Endothelial cell of umbilical vein (primary cell): ENCODE data around the gene RPRD2. TPM values are rescaled to one million over a fixed set of nuclear protein-coding genes. Genes with fewer than 3 reads are reported as not detected.

Source experiments
- BruUV-seq: library from RNA; stranded (reverse); fragments of 400-500 nt; replicated peaks from 2 replicates; lab custom pipeline; 2021; lab: Mats Ljungman, UMichigan
- CTCF ChIA-PET: fragments of 300-600, 350-600 bp; sonication (Branson Sonifier 250); formaldehyde crosslinking; loops from one replicate; lab custom pipeline; 2021; ENCODE audit warnings: antibody characterized with exemption, inconsistent platforms; lab: Charles Lee
- POLR2A ChIA-PET: fragments of 300-600, 350-600 bp; sonication (Branson Sonifier 250); formaldehyde crosslinking; loops from one replicate; lab custom pipeline; 2021; ENCODE audit warnings: antibody characterized with exemption, inconsistent platforms; lab: Charles Lee
- DNase-seq: peaks from one replicate; pipeline ENCODE4 v3.0.0-alpha.2; 2011; ENCODE audit warnings: low read depth, low spot score
- FAIRE-seq: peaks from 2 replicates; lab custom pipeline; 2011; peaks lifted over from hg19 to GRCh38; lab: Jason Lieb, UNC
- H2AFZ ChIP-seq: 2 replicates; pipeline ENCODE4 v1.6.0; 2012; ENCODE audit warnings: low read depth, low read length, control low read depth, inconsistent platforms
- H3K27ac ChIP-seq: 2 replicates; pipeline ENCODE4 v1.5.1; 2011; ENCODE audit warnings: low read depth, mild to moderate bottlenecking, control low read depth, low read length, moderate library complexity; ENCODE audit not compliant: insufficient read depth
- H3K27me3 ChIP-seq, 2 experiments: 2 replicates each; pipeline versions ENCODE4 v1.6.0 to v1.6.1; 2011; ENCODE audit warnings: low read length in 2 of 2, mixed read lengths in 1 of 2; ENCODE audit not compliant: control insufficient read depth in 2 of 2, insufficient read depth in 2 of 2
- H3K36me3 ChIP-seq, 2 experiments: 2 replicates in 1 of 2; 3 replicates in 1 of 2; pipeline ENCODE4 v1.5.1; 2011; ENCODE audit warnings: low read length in 2 of 2, mild to moderate bottlenecking in 1 of 2, moderate library complexity in 1 of 2; ENCODE audit not compliant: control insufficient read depth in 2 of 2, insufficient read depth in 2 of 2; ENCODE audit errors: extremely low read depth in 1 of 2
- H3K4me1 ChIP-seq: 3 replicates; pipeline ENCODE4 v1.5.1; 2011; ENCODE audit warnings: mild to moderate bottlenecking, low read length; ENCODE audit not compliant: control insufficient read depth, insufficient read depth; ENCODE audit errors: extremely low read depth
- H3K4me2 ChIP-seq: 2 replicates; pipeline ENCODE4 v1.6.1; 2011; ENCODE audit warnings: low read length, control low read depth, mixed read lengths; ENCODE audit not compliant: insufficient read depth
- H3K4me3 ChIP-seq, 3 experiments: fragments of 200-600 bp in 1 of 3; sonication (generic), shearing (Covaris generic) in 1 of 3; replicated peaks in 1 of 3; 2 replicates each; pipeline ENCODE4 v1.5.1; 2011 to 2016; ENCODE audit warnings: control low read depth in 3 of 3, low read length in 3 of 3, mild to moderate bottlenecking in 2 of 3, inconsistent platforms in 1 of 3, low read depth in 1 of 3, moderate library complexity in 1 of 3; ENCODE audit not compliant: insufficient read depth in 1 of 3
- H3K79me2 ChIP-seq: 2 replicates; pipeline ENCODE4 v1.6.0; 2012; ENCODE audit warnings: low read length, inconsistent platforms; ENCODE audit not compliant: control insufficient read depth, insufficient read depth
- H3K9ac ChIP-seq: replicated peaks from 2 replicates; pipeline ENCODE3; 2011; ENCODE audit warnings: low read length, control low read depth; ENCODE audit not compliant: insufficient read depth; ENCODE audit errors: extremely low read depth
- H3K9me1 ChIP-seq: replicated peaks from 3 replicates; pipeline ENCODE4 v1.6.0; 2011; ENCODE audit warnings: mild to moderate bottlenecking, low read length; ENCODE audit not compliant: control insufficient read depth, insufficient read depth; ENCODE audit errors: extremely low read depth
- H3K9me3 ChIP-seq: replicated peaks from 2 replicates; pipeline ENCODE4 v1.5.1; 2012; ENCODE audit warnings: low read length, inconsistent platforms; ENCODE audit not compliant: control insufficient read depth, insufficient read depth
- H4K20me1 ChIP-seq: replicated peaks from 2 replicates; pipeline ENCODE3; 2011; ENCODE audit warnings: mild to moderate bottlenecking, low read length; ENCODE audit not compliant: control insufficient read depth, insufficient read depth; ENCODE audit errors: extremely low read depth
- EZH2 ChIP-seq: IDR thresholded peaks from 2 replicates; pipeline ENCODE4 v1.6.1; 2012; ENCODE audit warnings: borderline replicate concordance, low read depth, mild to moderate bottlenecking, moderate library complexity, low read length, inconsistent platforms; ENCODE audit not compliant: severe bottlenecking
- FOS ChIP-seq: IDR thresholded peaks from 2 replicates; pipeline ENCODE4 v1.6.1; 2011; ENCODE audit warnings: mild to moderate bottlenecking, low read length, moderate library complexity, borderline replicate concordance; ENCODE audit not compliant: insufficient read depth
- GATA2 ChIP-seq: IDR thresholded peaks from 2 replicates; pipeline ENCODE4 v1.7.0; 2011; ENCODE audit warnings: low read depth, mild to moderate bottlenecking, moderate library complexity, mixed read lengths, low read length; ENCODE audit not compliant: insufficient read length, insufficient read depth
- JUN ChIP-seq: IDR thresholded peaks from 2 replicates; pipeline ENCODE4 v1.6.1; 2011; ENCODE audit warnings: borderline replicate concordance, low read depth; ENCODE audit not compliant: insufficient read length, insufficient read depth
- MAX ChIP-seq: IDR thresholded peaks from 2 replicates; pipeline ENCODE4 v1.6.1; 2011; ENCODE audit not compliant: insufficient read depth, insufficient read length
- MYC ChIP-seq: IDR thresholded peaks from one replicate; pipeline ENCODE4 v1.6.1; 2011; ENCODE audit warnings: mild to moderate bottlenecking, low read depth, low read length
- POLR2A ChIP-seq: IDR thresholded peaks from 2 replicates; pipeline ENCODE4 v1.6.1; 2012; ENCODE audit warnings: low read depth, mild to moderate bottlenecking, control low read depth, low read length
- POLR2AphosphoS5 ChIP-seq: IDR thresholded peaks from 2 replicates; pipeline ENCODE4 v1.6.1; 2012; ENCODE audit warnings: low read depth, mild to moderate bottlenecking, control low read depth, low read length, moderate library complexity; ENCODE audit not compliant: insufficient read depth
- dilution Hi-C: fragments of 300-500 bp; cut with MboI; formaldehyde crosslinking; loops from one replicate; pipeline ENCODE4 v1.15.0; 2019; ENCODE audit warnings: low sequenced_read_pairs; ENCODE audit not compliant: extremely low pct_ligation_motif_present
- intact Hi-C: fragments of 100-400 bp; cut with micrococcal nuclease; formaldehyde crosslinking; loops from one replicate; pipeline ENCODE4 v1.10.0; 2022
- polyA plus RNA-seq, 4 experiments: library from polyadenylated mRNA; depleted of rRNA in 3 of 4; stranded (reverse) in 3 of 4; unstranded in 1 of 4; fragments of >200 nt; gene quantifications; 2 replicates each; pipeline versions ENCODE4 v1.2.1 to v1.2.3, GENCODE V29; 2011 to 2012; ENCODE audit warnings: missing spikeins in 1 of 4
- total RNA-seq: library from RNA; stranded (reverse); gene quantifications from 2 replicates; pipeline ENCODE4 v1.2.3, GENCODE V29; 2021
- TF ChIP-seq, protein P1 (sequence below), 2 donors: IDR thresholded peaks; 1 replicate in 1 of 2; 2 replicates in 1 of 2; pipeline ENCODE4 v1.5.1; 2011; ENCODE audit warnings: low read length in 2 of 2, mild to moderate bottlenecking in 2 of 2, moderate library complexity in 2 of 2, control low read depth in 1 of 2, inconsistent platforms in 1 of 2, low read depth in 1 of 2; ENCODE audit not compliant: insufficient read depth in 1 of 2; ENCODE audit errors: extremely low read depth in 1 of 2

The RPRD2 gene
- total and polyA plus RNA-seq, 2 donors (not counting 3 experiments of a cell fraction or from before 2014, with no cell fraction given): 12.9 to 23.9 TPM

DNA sequence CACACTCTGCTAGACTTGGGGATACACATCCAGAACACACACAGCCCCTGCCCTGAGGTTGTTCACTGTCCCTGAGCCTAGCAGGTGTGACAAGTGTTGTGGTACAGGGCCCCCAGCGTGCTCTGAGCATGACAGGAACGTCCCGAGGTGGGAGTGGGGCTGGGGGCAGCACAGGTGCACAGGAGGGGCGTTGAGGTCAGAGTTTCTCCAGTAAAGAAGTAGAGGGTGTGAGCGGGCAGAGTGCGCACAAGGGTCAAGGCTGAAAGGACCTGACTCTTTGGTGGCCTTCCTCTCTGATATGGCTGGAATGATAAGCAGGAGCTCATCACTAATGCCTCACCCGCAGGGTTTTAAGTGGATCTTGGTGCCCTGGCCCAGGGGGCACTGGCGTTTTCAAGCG lies 150.3 kb downstream of the RPRD2 start:
- FAIRE-seq (no peak), DNase-seq (no peak)
- dilution Hi-C loops: no loop called here
- TF ChIP-seq GATA2 (no peak), POLR2A (no peak), MYC (no peak), EZH2 (no peak), JUN (no peak), MAX (no peak), FOS (no peak), POLR2AphosphoS5 (no peak)
- TF ChIP-seq, protein P1, sequence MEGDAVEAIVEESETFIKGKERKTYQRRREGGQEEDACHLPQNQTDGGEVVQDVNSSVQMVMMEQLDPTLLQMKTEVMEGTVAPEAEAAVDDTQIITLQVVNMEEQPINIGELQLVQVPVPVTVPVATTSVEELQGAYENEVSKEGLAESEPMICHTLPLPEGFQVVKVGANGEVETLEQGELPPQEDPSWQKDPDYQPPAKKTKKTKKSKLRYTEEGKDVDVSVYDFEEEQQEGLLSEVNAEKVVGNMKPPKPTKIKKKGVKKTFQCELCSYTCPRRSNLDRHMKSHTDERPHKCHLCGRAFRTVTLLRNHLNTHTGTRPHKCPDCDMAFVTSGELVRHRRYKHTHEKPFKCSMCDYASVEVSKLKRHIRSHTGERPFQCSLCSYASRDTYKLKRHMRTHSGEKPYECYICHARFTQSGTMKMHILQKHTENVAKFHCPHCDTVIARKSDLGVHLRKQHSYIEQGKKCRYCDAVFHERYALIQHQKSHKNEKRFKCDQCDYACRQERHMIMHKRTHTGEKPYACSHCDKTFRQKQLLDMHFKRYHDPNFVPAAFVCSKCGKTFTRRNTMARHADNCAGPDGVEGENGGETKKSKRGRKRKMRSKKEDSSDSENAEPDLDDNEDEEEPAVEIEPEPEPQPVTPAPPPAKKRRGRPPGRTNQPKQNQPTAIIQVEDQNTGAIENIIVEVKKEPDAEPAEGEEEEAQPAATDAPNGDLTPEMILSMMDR (IDR thresholded peaks at IDR 0.05; ENCODE audit: extremely low read depth in 1 of 2, insufficient read depth in 1 of 2, low read depth in 1 of 2, low read length in 2 of 2): no peak
- Histone ChIP-seq H4K20me1 (no peaks in the 10 kb centered on the region), H3K4me1 (peaks cover 6% of the 10 kb centered on the region), H3K9me1 (no peaks in the 10 kb centered on the region), H3K27me3 (no peaks in the 10 kb centered on the region), H3K9me3 (no peaks in the 10 kb centered on the region), H3K79me2 (no peaks in the 10 kb centered on the region), H3K4me3 (no peak overlapping the region), H3K4me2 (no peak overlapping the region), H3K36me3 (no peaks in the 10 kb centered on the region), H3K27ac (no peak overlapping the region), H3K9ac (no peak overlapping the region), H2AFZ (no peak overlapping the region)
- no TSS peak for BruUV-seq
- ChIA-PET POLR2A (no interaction called here), CTCF (no interaction called here)
- intact Hi-C loops: loop anchor here (2.0 kb wide), 1 partner anchor 27 kb away; the partner anchor contains the start of gene TARS2
